EH (cell line): Measurements from ENCODE around the gene MED19.
"Not testable (repeated sequence)": the region's sequence is repeated elsewhere in the genome, so short reads cannot be mapped to it uniquely, and the experiment has no call there.

Experiments
- DNase-seq: peaks from one replicate; pipeline ENCODE4 v3.0.0-alpha.2; 2015; ENCODE audit warnings: low read depth

The MED19 gene

GRCh38 chr11:57711414-57712255 lies at the start of gene MED19:
Gene MED19 (minus strand): TSS chr11:57712215. CDS start chr11:57712179, 36 bp downstream.
- peak; percentile 84 for DNase-seq

DNA sequence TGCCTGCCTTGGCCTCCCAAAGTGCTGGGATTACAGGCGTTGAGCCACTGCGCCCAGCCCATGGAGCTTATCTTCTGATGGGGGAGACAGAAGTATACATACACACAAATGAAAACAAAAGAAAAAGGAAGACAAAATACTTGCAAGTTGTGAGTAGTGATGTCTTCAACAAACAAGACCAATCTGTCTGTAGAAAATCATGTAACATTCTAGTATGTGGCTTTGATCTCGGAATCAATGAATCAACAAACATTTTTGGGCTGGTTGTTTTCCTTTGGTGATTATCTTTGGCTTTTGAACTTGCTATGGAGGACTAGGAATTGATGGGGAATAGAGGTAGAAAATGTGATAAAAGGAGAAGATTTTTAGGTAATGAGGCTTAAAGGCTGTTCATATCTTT lies 46.2 kb upstream of the MED19 start:
- no peak for DNase-seq

DNA sequence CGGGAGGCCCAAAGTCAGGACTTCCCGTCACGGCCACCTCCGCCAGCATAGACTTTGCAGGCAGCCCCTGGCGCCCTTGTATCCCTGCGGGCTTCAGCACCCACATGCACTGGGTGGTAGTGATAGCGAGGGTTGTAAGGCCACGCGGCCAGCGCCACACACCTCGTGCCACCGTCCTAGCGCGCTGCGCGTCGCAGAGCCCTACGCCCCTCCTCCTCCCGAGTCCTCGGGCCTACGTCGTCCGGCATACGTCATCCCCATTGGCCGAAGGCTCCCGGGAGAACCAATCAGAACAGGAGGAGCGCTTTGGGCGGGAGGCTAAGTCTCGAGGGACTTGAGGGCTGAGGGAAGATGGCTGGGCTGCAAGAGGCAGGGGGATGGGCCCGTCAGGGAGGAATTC lies 40.9 kb upstream of the MED19 start:
- DNase-seq, result no peak

DNA sequence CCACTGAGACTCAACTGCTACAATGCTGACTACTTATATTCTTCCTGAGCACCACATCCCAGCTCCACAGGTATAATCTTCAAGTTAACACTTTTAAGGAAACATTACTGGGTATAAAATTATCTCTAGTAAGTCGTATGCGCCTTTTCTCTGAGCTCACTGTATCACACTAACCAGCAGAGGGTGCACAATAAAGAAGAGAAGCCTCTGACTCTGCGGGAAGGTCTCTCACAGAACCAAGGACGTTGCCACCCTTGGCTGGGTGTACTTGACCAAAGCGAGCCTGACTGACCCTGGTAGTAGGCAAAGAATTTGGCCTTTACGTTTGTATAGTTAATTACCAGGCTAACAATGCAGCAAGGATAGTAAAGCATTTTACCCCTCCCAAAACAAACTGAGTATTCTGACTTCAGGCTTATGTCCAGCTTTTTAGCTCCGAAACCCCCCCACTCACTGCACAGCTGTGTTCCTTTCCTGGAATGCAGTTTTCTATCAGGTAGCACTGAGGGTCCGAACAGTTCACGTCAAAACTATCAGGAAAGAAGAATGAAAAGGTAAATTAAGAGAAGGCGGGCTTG lies 39.8 kb upstream of the MED19 start, which contains the start of gene BTBD18:
TSS of gene BTBD18 (minus strand) at position 144 of the 578 bp plus-strand sequence. CDS start 631 bp downstream, outside the sequence.
- DNase-seq, result peak; percentile 57

GRCh38 chr11:57751176-57751575 lies 39.2 kb upstream of the MED19 start:
- DNase-seq, result no peak

DNA sequence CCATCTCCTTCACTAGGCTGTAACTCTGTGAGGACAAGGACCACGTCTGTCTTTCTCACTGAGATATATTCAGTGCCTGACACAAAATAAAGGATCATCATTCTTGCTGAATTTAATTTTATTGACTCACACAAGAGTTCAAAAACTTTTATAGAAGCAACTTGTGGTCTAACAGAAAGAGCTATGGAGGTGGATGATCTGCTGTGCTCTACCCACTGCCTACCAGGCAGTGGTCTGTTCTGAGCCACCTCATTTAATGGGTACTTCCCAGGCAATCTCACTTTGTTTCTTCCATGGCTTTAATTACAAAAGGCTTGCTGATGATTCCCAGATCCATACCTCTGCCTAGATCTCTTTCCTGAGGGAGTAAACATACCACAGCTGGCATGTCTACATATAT lies 34.9 kb upstream of the MED19 start:
- DNase-seq, result no peak

DNA sequence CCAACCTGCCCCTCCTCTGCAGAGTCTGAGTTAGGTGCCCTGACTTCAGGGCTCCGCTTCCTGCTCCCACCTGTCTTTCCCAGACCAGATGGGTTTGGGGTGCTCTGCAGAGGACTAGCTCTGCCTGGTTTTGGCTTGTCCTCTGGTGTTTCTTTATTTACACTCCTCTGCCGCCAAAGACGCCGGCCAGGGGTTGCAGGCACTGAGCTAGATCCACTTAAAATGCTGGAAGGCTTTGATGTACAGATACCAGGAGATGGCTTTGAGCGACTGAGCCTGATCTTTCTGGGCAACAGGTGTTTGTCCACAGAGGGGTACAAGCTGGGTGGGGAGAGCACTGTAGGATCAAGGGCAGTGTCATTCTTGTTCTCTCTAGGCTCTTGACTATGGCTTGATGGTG lies 33.2 kb upstream of the MED19 start:
- DNase-seq, result no peak

GRCh38 chr11:57744357-57744756 lies 32.3 kb upstream of the MED19 start:
- no peak for DNase-seq

GRCh38 chr11:57742087-57742452 lies 30.1 kb upstream of the MED19 start:
- no peak for DNase-seq

GRCh38 chr11:57741132-57742086 lies 29.4 kb upstream of the MED19 start, which contains the start of gene SELENOH:
Gene SELENOH (plus strand): TSS chr11:57741491. CDS start chr11:57741596, 105 bp downstream.
- peak; percentile 97 for DNase-seq

DNA sequence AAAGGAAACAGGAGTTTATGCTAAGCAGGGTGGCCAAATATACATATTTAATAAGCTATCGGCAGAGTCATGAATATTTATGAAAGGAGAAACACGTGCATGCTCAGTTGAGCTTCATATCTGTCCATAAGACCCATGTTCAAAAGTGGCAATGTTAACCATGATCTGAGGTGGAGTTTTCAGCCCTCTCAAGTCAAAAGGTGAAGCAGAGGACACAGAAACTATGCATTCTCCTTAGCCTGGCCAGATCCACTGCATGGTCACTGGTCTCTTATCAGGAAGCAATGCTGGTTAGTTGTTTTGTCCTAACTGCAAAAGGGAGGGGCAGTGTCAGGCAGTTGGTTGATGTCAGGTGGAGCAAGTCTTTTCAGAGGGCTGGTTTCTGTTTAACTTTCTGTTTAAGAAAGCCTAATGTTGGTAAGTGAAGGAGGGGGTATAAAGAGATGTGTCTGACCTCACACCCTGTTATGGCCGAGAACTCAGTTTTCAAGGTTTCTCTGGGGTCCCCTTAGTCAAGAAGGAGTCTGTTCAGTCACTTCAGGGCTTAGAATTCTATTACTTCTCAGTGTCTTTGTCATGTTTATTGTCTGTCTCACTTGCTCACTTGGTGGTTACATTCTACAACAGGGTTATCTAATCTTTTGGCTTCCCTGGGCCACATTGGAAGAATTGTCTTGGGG lies 23.7 kb upstream of the MED19 start:
- DNase-seq, result no peak

GRCh38 chr11:57732661-57733060 lies 20.6 kb upstream of the MED19 start:
- no peak for DNase-seq

- no peak for DNase-seq
These were observed 17.5 kb upstream of the MED19 start for GRCh38 chr11:57729479-57729878.

DNA sequence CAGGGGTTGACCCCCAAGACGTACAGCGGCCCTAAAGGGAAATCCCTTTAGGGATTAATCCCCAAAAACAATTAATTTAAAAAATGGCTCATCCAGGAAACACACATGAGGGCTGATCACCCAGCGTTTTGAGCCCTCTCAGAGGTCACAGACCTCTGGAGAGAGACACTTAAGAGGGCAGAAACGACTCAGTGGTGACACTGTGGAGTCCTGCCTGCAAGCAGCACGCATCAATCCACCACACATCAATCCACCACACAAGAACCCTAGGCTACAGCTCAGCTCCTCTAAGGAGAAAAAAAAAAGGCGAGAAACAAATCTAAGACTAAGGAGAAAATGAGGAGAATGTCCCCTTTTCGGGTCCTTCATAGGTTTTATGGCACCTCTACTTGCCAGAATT lies 16.8 kb upstream of the MED19 start:
- DNase-seq, result no peak

- no peak for DNase-seq
These were observed 15.2 kb upstream of the MED19 start for GRCh38 chr11:57727185-57727584.

DNA sequence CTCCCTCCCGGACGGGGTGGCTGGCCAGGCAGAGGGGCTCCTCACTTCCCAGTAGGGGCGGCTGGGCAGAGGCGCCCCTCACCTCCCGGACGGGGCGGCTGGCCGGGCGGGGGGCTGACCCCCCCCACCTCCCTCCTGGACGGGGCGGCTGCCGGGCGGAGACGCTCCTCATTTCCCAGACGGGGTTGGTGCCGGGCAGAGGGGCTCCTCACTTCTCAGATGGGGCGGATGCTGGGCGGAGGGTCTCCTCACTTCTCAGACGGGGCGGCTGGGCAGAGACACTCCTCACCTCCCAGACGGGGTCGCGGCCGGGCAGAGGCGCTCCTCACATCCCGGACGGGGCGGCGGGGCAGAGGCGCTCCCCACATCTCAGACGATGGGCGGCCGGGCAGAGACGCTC lies 4.7 kb upstream of the MED19 start:
- not testable (repeated sequence) for DNase-seq

DNA sequence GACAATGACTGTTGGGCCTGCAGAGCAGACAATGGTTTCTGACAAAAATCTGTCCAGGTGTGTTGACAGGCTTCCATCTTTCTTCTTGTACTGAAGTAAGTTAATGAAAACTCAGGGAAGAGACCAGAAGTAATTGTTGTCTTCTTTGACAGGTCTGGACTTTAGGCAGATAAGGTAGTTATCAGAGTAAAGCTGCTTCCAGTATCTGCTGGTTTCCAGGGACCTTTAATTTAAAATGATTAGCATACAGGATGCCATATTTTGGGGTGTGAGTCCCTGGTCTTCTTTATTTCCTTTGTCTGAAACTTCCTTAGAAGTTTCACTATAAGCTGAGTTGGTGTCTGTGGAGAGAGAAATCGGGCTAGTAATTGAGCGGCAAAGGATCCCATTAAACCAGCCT lies 1.8 kb upstream of the MED19 start:
- DNase-seq, result no peak

DNA sequence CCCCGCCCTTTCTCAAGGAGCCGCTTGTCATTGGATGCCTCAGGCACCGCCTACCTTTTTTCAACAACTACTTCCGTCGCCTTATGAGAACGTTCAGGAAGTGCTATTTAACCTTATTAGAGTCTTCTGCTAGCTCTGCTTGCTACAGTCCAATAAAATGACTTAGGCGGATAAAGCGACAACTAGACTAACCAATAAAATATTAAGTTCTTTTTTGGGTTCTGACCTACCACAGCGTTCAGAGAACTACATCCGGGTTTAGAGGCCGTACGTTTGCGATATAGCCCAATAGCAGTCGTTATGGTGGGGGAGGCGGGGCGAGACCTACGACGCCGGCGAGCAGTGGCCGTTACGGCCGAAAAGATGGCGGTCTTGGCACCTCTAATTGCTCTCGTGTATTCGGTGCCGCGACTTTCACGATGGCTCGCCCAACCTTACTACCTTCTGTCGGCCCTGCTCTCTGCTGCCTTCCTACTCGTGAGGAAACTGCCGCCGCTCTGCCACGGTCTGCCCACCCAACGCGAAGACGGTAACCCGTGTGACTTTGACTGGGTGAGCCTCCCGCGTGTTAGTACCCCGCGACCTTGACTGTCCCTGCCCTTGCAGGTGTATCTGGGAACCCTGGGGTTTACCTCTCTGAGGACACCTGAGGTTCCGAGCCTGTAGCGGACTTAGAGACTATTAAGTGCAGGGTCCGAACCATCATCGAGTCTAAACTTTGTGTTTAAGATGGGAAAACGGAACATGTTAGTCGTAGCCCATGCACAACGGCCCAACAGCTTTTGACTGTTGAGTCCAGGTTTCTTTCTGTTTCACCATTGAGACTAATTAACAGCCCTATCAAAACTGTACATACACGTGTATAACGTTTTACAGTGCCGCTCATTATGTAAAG lies 488 bp upstream of the MED19 start, which contains the start of gene TMX2:
TSS of gene TMX2 (plus strand) at position 338 of the 895 bp plus-strand sequence. CDS start at position 364, 26 bp downstream.
- DNase-seq, result peak; percentile 100

- DNase-seq, result no peak
These were observed 2.1 kb downstream of the MED19 start for GRCh38 chr11:57709802-57710367.

DNA sequence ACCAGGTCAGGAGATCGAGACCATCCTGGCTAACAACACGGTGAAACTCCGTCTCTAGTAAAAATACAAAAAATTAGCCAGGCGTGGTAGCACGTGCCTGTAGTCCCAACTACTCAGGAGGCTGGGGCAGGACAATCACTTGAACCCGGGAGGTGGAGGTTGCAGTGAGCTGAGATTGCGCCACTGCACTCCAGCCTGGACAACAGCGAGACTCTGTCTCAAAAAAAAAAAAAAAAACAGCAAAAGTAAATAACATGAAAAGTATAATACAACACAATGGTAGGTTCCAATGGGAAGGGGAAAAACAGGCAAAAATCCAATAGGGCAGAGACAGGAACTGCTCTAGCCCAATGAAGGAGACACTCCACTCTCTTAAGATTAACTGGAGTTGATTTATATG lies 6.6 kb downstream of the MED19 start:
- not testable (repeated sequence) for DNase-seq
